Endodermal cell (in vitro differentiated cells): ENCODE data around the gene ZNF566. TPM values are rescaled to one million over a fixed set of nuclear protein-coding genes. Genes with fewer than 3 reads are reported as not detected.

Experiments
- DNase-seq: peaks from one replicate; pipeline ENCODE4 v3.0.0-alpha.2; 2017
- H3K27ac ChIP-seq: 2 replicates; pipeline ENCODE4 v1.5.1; 2013; ENCODE audit warnings: mild to moderate bottlenecking, low read depth, low read length, moderate library complexity
- H3K27me3 ChIP-seq: 2 replicates; pipeline ENCODE4 v1.6.1; 2013; ENCODE audit warnings: mild to moderate bottlenecking, low read length, moderate library complexity; ENCODE audit not compliant: insufficient read depth, control insufficient read depth, poor library complexity, severe bottlenecking
- H3K36me3 ChIP-seq: 2 replicates; pipeline ENCODE4 v1.7.0; 2013; ENCODE audit warnings: mild to moderate bottlenecking, low read length, moderate library complexity; ENCODE audit not compliant: control insufficient read depth, insufficient read depth
- H3K4me1 ChIP-seq: one replicate; pipeline ENCODE4 v1.7.0; 2013; ENCODE audit warnings: low read length; ENCODE audit not compliant: control insufficient read depth, insufficient read depth
- H3K4me3 ChIP-seq: 2 replicates; pipeline ENCODE4 v1.5.1; 2013; ENCODE audit warnings: mild to moderate bottlenecking, low read length, moderate library complexity
- H3K9ac ChIP-seq: 2 replicates; pipeline ENCODE4 v1.6.1; 2013; ENCODE audit warnings: mild to moderate bottlenecking, low read length, moderate library complexity; ENCODE audit not compliant: poor library complexity, severe bottlenecking; ENCODE audit errors: extremely low read depth
- H3K9me3 ChIP-seq: 2 replicates; pipeline ENCODE4 v1.6.1; 2013; ENCODE audit warnings: mild to moderate bottlenecking, low read length, moderate library complexity; ENCODE audit not compliant: control insufficient read depth
- H3K27ac Mint-ChIP-seq: 2 replicates; pipeline ENCODE4 v1.8.0; 2020; ENCODE audit warnings: mixed read lengths
- H3K27me3 Mint-ChIP-seq: 2 replicates; pipeline ENCODE4 v1.8.0; 2021; ENCODE audit warnings: mild to moderate bottlenecking, mixed read lengths; ENCODE audit not compliant: insufficient read depth
- H3K36me3 Mint-ChIP-seq: 2 replicates; pipeline ENCODE4 v1.8.0; 2020; ENCODE audit warnings: low read depth, mixed read lengths
- H3K4me1 Mint-ChIP-seq: 2 replicates; pipeline ENCODE4 v1.8.0; 2020; ENCODE audit warnings: mixed read lengths
- H3K4me3 Mint-ChIP-seq: 2 replicates; pipeline ENCODE4 v1.8.0; 2020; ENCODE audit warnings: mild to moderate bottlenecking, moderate library complexity, mixed read lengths
- H3K9me3 Mint-ChIP-seq: 2 replicates; pipeline ENCODE4 v1.8.0; 2020; ENCODE audit warnings: mild to moderate bottlenecking, mixed read lengths
- WGBS, 2 experiments: methylation state at CpG; one replicate each; pipeline versions ENCODE4 v1.1.5 to v1.1.7; 2013; ENCODE audit warnings: missing lambda C conversion rate in 2 of 2, mixed read lengths in 1 of 2; ENCODE audit not compliant: insufficient coverage in 1 of 2, insufficient read length in 1 of 2; 5-methylcytosine and 5-hydroxymethylcytosine counted together
- total RNA-seq, 2 donors: library from RNA; stranded (reverse); fragmentation: NEBNext Ultra II Directional in 1 of 2; extraction: Animal tissue kit (Norgen Biotek cat#: 25700) in 1 of 2; gene quantifications; 2 replicates in 1 of 2; 3 replicates in 1 of 2; pipeline ENCODE4 v1.2.1, GENCODE V29; 2021
- TF ChIP-seq, protein P1 (sequence below): fragments of 200-600 bp; sonication (generic); conservative IDR thresholded peaks from 2 replicates; pipeline ENCODE4 v1.5.0; 2021; ENCODE audit warnings: antibody characterized with exemption, mild to moderate bottlenecking

Gene ZNF566
- total RNA-seq, 2 donors from 2014 or later = 10.8 to 13.2 TPM

DNA sequence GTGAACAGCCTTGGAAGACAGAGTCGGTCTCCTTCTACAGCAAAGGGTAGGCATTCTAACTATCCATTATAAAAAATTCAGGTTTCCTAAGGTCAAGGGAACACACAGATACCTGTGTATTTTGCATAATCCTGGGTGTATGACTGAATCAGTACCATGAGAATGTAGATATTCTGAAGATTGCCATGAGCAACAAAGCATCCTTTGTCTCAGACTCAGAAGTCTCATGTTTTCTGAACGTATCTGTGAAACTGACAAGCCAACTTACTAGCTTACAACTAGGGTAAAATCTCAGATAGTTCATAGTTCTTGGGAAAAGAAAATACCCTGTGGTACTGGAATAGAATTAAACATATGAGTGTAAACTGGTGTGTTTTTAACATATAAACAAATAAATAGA lies 6.5 kb downstream of the ZNF566 start:
- Histone ChIP-seq H3K9me3 (peaks cover 33% of the 10 kb centered on the region), H3K9ac (no peak overlapping the region), H3K4me1 (no peaks in the 10 kb centered on the region), H3K27me3 (no peaks in the 10 kb centered on the region), H3K27ac (no peak overlapping the region), H3K4me3 (no peak overlapping the region), H3K36me3 (peaks cover 11% of the 10 kb centered on the region)
- H3K27me3 Mint-ChIP-seq = no peaks in the 10 kb centered on the region
- H3K4me1 Mint-ChIP-seq = no peaks in the 10 kb centered on the region
- H3K9me3 Mint-ChIP-seq = peaks cover 1% of the 10 kb centered on the region
- DNase-seq = no peak
- H3K4me3 Mint-ChIP-seq = no peak overlapping the region
- 95 to 100% methylated on average over 2 of the region's 2 CpGs for WGBS, 2 experiments
- TF ChIP-seq, protein P1, sequence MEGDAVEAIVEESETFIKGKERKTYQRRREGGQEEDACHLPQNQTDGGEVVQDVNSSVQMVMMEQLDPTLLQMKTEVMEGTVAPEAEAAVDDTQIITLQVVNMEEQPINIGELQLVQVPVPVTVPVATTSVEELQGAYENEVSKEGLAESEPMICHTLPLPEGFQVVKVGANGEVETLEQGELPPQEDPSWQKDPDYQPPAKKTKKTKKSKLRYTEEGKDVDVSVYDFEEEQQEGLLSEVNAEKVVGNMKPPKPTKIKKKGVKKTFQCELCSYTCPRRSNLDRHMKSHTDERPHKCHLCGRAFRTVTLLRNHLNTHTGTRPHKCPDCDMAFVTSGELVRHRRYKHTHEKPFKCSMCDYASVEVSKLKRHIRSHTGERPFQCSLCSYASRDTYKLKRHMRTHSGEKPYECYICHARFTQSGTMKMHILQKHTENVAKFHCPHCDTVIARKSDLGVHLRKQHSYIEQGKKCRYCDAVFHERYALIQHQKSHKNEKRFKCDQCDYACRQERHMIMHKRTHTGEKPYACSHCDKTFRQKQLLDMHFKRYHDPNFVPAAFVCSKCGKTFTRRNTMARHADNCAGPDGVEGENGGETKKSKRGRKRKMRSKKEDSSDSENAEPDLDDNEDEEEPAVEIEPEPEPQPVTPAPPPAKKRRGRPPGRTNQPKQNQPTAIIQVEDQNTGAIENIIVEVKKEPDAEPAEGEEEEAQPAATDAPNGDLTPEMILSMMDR = no peak
- no peak overlapping the region for H3K27ac Mint-ChIP-seq
- H3K36me3 Mint-ChIP-seq = peaks cover 38% of the 10 kb centered on the region

- Mint-ChIP-seq H3K27ac (no peak overlapping the region), H3K4me1 (no peaks in the 10 kb centered on the region), H3K4me3 (no peak overlapping the region), H3K9me3 (peaks cover 17% of the 10 kb centered on the region), H3K36me3 (peaks cover 52% of the 10 kb centered on the region), H3K27me3 (no peaks in the 10 kb centered on the region)
- no peak for DNase-seq
- TF ChIP-seq, protein P1 = no peak
- 86 to 94% methylated on average over 1 of the region's 1 CpG for WGBS, 2 experiments
- Histone ChIP-seq H3K36me3 (peaks cover 14% of the 10 kb centered on the region), H3K9me3 (peaks cover 37% of the 10 kb centered on the region), H3K27ac (no peak overlapping the region), H3K9ac (no peak overlapping the region), H3K4me3 (no peak overlapping the region), H3K4me1 (no peaks in the 10 kb centered on the region), H3K27me3 (no peaks in the 10 kb centered on the region)
Observed at GRCh38 chr19:36460046-36460445, 29.3 kb downstream of the ZNF566 start.

DNA sequence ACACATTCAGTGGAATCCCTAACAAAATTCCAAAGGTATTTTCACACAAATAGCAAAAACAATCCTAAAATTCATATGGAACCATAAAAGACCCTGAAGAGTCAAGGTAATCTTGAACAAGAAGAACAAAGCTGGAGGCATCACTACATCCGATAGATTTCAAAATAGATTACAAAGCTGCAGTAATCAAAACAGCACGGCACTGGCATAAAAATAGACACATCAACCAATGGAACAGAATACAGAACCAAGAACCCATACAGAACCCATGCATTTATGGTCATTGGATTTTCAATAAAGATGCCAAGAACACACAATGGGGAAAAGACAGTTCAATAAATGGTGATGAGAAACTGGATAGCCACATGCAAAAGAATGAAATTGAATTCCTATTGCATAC lies 32.5 kb downstream of the ZNF566 start:
- TF ChIP-seq, protein P1 = no peak
- H3K27me3 ChIP-seq = no peaks in the 10 kb centered on the region
- Mint-ChIP-seq H3K27me3 (no peaks in the 10 kb centered on the region), H3K4me3 (no peak overlapping the region), H3K9me3 (peaks cover 39% of the 10 kb centered on the region), H3K4me1 (no peaks in the 10 kb centered on the region), H3K36me3 (peaks cover 68% of the 10 kb centered on the region), H3K27ac (no peak overlapping the region)
- DNase-seq = no peak
- H3K4me1 ChIP-seq = no peaks in the 10 kb centered on the region
- H3K36me3 ChIP-seq = peaks cover 15% of the 10 kb centered on the region
- no peak overlapping the region for H3K4me3 ChIP-seq
- no peak overlapping the region for H3K9ac ChIP-seq
- peaks cover 60% of the 10 kb centered on the region for H3K9me3 ChIP-seq
- 94% methylated on average over 2 of the region's 2 CpGs for WGBS, 2 experiments
- H3K27ac ChIP-seq = no peak overlapping the region
